UCSD-AML1 (cell line): ENCODE measurements around the gene SLC25A21.

Experiments
- DNase-seq: peaks from one replicate; lab custom pipeline; 2025; ENCODE audit not compliant: unreplicated experiment; lab: John Stamatoyannopoulos, UW

The SLC25A21 gene

GRCh38 chr14:36671149-36671548 is 501.3 kb downstream of the SLC25A21 start:
- no peak for DNase-seq

DNA sequence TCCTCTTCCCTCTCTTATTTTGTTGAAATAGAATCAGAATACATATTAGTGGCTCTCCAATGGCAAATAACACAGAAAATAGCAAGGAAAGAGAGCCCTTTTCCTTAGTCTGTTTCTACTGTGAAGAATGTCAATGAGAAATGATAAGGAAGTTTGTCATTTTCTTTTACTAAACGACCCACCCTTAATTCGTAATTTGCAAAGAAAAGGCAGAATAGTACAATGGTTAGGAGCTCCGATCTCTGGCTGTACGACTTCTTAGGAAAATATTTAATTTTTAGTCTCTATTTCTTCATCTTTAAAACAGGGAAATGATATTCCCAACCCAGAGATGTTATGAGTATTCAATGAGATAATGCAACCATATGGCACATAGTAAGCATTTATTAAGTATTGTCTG is 504.7 kb downstream of the SLC25A21 start:
- no peak for DNase-seq

DNA sequence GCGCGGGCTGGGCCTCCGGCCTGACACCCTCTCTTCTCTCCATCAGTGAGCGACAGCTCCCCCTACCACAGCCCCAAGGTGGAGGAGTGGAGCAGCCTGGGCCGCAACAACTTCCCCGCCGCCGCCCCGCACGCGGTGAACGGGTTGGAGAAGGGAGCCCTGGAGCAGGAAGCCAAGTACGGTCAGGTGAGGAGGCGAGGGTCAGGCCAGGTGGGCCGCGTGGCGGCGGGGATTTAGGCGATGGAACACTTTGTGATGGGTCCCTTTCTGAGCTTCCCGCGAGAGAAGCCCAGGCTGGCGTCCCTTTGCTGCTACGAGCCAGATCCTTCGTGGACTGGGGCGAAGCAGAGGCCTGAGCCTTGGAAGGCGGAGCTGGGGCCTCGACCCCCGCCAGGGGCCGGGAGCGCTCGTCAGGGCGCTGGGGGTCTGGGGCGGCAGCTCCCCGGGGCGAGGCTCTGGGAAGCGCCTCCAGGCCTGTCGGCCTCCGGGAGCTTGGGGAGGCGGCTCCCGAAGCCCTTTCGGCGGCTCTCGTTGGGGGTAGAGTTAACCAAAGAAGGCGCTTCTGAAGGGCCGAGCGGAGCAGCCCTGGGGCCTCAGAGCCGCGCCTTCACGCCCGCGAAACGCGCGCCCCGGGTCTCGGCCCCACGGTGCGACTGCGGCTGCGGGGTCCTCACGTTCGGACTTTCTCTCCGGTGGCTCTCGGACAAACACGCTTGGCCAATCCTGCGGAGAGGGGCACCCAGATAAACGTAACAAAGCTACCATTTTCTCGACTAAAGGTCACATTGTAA is 505.8 kb downstream of the SLC25A21 start:
- DNase-seq, result no peak

DNA sequence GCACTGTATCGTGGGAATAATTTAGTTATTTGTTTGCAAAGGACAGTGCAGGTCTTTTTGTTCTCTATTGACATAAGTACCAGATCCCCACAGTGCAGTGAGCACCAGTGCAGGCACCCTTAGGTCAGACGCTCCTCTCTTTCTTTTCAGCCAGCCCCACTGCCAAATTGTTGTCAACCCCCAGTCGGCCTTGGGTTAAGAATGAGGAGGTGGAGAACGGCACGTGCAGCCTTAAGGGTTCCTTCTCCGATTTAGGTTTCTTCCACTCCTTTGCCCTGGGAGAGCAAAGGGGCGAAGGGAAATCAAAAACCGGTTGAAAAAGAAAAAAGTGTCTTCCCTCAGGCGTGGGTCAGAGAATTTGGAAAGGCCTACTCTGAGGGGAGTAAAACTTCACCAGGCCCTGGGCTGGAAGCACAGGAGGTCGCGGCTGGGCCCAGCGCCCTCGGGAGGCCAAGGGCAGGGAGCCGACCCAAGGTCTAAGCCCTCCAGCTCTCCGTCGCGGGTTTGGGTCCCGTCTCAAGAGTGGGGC is 506.5 kb downstream of the SLC25A21 start:
- no peak for DNase-seq

GRCh38 chr14:36664322-36665193 is 507.8 kb downstream of the SLC25A21 start:
- DNase-seq, result no peak

DNA sequence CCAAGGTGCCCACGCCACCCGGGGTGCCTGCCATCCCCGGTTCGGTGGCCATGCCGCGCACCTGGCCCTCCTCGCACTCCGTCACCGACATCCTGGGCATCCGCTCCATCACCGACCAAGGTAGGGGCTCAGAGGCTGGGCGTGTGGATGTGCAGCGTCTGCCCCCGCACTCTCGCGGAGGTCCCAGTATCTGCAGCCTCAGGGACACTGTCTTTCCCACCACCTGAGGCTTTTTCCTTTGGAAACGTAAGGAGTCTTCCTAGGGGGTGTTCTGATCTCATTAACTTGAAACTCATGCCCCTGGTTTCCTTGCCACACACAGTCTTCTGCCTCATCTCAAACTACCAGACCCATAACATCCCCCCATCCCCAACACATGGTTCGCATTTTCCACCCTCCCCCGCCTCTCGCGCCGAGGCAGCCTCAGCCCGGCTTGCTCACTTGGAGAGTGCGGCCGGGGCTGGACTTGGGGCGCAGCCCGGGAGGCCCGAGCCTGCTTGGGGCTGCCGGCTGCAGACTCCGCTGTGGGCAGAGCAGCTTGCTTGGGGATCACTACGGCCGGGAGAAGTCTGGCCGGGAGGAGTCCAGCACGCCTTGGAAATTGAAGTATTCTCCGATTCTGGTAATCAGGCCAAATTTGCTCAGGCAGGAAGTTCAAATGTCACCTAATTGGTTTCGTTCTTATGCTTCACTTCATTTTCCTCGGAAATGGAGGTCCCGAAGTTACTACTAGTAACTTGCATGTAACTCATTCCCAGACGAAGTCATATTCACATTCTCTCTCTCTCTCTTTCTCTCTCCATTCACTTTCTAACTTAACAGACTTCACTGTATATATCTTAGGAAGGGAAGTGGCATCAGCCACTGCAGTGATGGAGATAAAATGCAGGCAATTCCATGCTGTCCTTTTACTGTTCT is 508.7 kb downstream of the SLC25A21 start:
- DNase-seq, result no peak

GRCh38 chr14:36662543-36663403 is 509.6 kb downstream of the SLC25A21 start:
- no peak for DNase-seq

GRCh38 chr14:36662258-36662542 is 510.2 kb downstream of the SLC25A21 start:
- DNase-seq, result no peak

DNA sequence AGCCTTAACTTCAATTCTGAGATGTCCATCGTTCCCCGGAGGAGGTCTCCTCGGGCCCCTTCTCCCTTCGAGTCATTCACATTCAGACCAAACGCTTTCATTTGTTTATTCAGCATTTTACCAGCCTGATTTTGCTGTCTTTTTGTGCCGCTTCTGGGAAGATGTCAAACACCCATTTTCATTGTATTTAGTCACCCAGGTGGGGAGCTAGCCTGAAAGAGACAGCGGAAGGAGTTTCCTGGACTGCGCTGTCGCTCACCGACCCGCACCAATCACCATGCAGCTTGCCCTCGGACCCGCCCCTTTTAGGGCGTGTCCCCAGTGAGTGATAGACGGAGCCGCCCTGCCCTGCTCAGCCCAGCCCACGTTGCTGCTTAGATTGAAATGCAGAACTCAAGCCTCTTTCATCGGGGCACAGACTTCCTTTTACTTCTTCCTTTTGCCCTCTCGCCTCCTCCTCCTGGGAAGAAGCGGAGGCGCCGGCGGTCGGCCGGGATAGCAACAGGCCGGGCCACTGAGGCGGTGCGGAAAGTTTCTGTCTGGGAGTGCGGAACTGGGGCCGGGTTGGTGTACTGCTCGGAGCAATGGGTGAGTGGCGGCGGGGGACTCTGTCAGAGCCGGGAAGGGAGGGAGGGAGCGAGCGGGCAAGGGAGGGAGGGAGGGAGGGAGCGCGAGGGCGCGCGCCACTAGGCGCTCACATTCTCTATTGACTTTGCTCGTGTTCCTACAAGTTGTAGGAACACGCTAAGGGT is 510.7 kb downstream of the SLC25A21 start, which contains the start of gene PAX9:
TSS of gene PAX9 (plus strand) at position 355 of the 752 bp plus-strand sequence. CDS start at position 585, 230 bp downstream.
- DNase-seq, result no peak

GRCh38 chr14:36660736-36661505 is 511.5 kb downstream of the SLC25A21 start:
- DNase-seq, result no peak

DNA sequence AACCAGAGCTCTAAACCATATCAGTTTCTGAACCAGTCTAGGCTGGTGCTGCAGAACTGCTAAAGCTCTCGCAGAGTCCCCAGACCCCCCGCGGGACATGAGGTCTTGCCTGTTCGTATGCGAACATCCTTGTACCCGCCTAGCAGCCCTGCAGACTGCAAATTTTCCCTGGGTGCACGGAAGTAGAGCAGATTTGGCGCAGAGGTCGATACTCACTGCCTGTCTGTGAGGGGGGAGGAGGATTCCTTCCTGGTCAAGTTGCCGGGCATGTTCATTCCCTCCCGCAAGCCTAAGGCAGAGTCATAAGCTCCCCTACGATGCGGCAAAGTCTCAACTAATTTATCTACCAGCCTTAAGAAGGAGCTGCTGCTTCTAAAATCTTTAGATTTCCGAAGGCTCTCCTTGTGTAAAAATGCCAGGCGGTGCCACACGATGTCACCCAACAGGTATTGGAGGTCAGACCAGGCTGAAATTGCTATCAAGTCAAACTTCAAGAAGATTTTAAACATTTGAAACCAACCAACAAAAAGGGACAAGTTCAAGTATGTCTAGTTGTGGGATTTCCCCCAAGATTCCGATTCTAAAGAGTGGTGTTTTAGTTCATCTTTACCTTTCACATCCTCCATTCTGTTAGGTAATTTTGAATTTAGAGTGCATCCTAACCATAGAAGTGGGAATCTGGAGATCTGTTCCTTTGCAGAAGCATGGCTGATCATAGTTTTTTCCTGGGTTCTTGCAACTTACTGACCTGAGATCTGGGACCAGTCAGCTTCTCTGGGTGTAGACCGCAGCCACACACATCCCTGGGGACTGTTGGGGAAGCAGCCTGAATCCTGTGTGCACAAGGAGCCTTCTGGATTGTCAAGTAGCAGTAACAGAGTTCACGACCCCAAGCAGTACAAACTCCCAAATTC is 512.3 kb downstream of the SLC25A21 start:
- no peak for DNase-seq

DNA sequence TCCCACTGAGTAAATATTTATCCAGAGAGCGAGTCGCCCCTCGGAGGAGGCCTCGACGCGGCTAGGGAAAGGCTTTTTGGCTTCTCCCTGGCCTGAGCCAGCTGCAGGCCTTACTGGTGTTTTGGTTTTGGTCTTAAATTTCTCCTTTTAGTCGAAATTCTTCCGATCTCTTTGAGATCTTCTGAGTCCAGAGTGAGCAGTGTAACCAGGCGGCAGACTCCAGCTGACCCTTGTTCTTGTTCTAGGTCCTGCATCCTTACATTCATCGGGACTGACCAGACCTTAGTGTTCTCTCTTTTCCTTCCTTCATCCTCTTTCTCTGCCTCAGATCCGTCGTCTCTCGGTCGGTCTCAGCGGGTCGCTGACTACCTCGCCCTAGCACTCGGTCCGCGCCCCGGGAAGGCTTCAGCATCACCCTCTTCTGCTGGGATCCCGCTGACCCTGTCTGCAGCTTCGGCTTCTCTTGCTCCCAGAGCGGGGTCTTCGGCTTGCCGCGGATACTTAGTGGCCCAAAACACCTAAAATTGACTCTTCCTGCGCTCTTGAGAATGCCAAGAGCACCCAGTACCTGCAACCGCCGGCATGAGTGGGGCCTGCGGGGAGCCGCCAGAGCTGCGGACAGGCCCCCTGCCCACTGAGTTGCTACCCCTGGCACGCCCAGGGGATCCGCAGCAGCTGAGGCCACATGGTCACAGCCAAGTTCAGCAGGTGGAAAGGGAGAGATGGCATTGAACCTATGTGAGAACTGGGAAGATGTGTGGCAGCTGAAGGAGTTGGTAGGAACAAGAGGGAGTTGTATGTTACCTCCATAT is 513.2 kb downstream of the SLC25A21 start:
- DNase-seq, result no peak

DNA sequence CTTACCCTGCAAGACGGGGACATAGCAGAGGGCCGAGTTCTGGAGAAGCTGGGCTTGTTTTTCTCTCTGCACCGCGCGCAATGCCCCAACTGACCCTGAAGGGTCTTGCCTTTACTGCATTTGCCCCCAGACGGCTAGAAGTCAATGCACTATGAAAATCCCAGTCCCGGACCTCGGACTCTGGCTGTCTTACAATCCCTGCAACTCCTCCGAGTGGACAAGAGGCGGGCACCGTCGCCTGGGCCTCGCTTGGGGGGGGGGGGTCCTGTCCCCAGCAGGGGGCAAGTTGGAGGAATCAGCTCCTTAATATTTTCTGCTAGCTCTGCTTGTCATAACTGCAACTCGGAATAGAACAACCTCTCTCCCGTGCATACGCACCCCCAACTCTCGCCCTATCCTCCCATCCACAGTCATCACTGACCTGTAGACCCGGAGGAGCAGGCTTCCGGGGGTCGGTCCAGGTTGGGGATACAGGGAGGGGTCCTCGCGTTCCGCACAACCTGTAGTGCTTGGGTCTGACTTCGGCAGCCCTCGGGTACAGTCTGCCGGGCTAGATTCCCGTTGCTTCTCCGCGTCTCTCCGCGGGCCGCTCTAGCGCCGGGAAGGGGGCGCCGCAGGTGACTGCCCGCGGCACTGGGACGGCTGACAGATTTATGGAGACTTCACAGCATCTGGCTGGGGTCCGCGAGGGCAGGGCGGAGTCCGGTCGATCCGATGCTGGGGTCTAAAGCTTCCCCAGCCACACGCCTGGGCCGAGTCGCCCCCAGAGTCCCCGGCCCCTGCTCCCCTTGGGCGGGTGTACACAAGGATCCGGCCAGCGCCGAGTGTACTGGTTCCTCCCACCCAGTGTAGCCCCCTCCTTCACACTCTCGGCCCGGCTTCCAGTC is 514.0 kb downstream of the SLC25A21 start:
- no peak for DNase-seq

- DNase-seq, result no peak
These were observed 514.8 kb downstream of the SLC25A21 start for GRCh38 chr14:36657399-36658122.
